Endodermal cell (in vitro differentiated cells): ENCODE data around the gene CELA3A. TPM values are rescaled to one million over a fixed set of nuclear protein-coding genes. Genes with fewer than 3 reads are reported as not detected.
"Not testable (repeated sequence)": the region's sequence is repeated elsewhere in the genome, so short reads cannot be mapped to it uniquely, and the experiment has no call there.

Source experiments
- DNase-seq: peaks from one replicate; pipeline ENCODE4 v3.0.0-alpha.2; 2017
- H3K27ac ChIP-seq: 2 replicates; pipeline ENCODE4 v1.5.1; 2013; ENCODE audit warnings: mild to moderate bottlenecking, low read depth, low read length, moderate library complexity
- H3K27me3 ChIP-seq: 2 replicates; pipeline ENCODE4 v1.6.1; 2013; ENCODE audit warnings: mild to moderate bottlenecking, low read length, moderate library complexity; ENCODE audit not compliant: insufficient read depth, control insufficient read depth, poor library complexity, severe bottlenecking
- H3K36me3 ChIP-seq: 2 replicates; pipeline ENCODE4 v1.7.0; 2013; ENCODE audit warnings: mild to moderate bottlenecking, low read length, moderate library complexity; ENCODE audit not compliant: control insufficient read depth, insufficient read depth
- H3K4me1 ChIP-seq: one replicate; pipeline ENCODE4 v1.7.0; 2013; ENCODE audit warnings: low read length; ENCODE audit not compliant: control insufficient read depth, insufficient read depth
- H3K4me3 ChIP-seq: 2 replicates; pipeline ENCODE4 v1.5.1; 2013; ENCODE audit warnings: mild to moderate bottlenecking, low read length, moderate library complexity
- H3K9ac ChIP-seq: 2 replicates; pipeline ENCODE4 v1.6.1; 2013; ENCODE audit warnings: mild to moderate bottlenecking, low read length, moderate library complexity; ENCODE audit not compliant: poor library complexity, severe bottlenecking; ENCODE audit errors: extremely low read depth
- H3K9me3 ChIP-seq: 2 replicates; pipeline ENCODE4 v1.6.1; 2013; ENCODE audit warnings: mild to moderate bottlenecking, low read length, moderate library complexity; ENCODE audit not compliant: control insufficient read depth
- H3K27ac Mint-ChIP-seq: 2 replicates; pipeline ENCODE4 v1.8.0; 2020; ENCODE audit warnings: mixed read lengths
- H3K27me3 Mint-ChIP-seq: 2 replicates; pipeline ENCODE4 v1.8.0; 2021; ENCODE audit warnings: mild to moderate bottlenecking, mixed read lengths; ENCODE audit not compliant: insufficient read depth
- H3K36me3 Mint-ChIP-seq: 2 replicates; pipeline ENCODE4 v1.8.0; 2020; ENCODE audit warnings: low read depth, mixed read lengths
- H3K4me1 Mint-ChIP-seq: 2 replicates; pipeline ENCODE4 v1.8.0; 2020; ENCODE audit warnings: mixed read lengths
- H3K4me3 Mint-ChIP-seq: 2 replicates; pipeline ENCODE4 v1.8.0; 2020; ENCODE audit warnings: mild to moderate bottlenecking, moderate library complexity, mixed read lengths
- H3K9me3 Mint-ChIP-seq: 2 replicates; pipeline ENCODE4 v1.8.0; 2020; ENCODE audit warnings: mild to moderate bottlenecking, mixed read lengths
- WGBS, 2 experiments: methylation state at CpG; one replicate each; pipeline versions ENCODE4 v1.1.5 to v1.1.7; 2013; ENCODE audit warnings: missing lambda C conversion rate in 2 of 2, mixed read lengths in 1 of 2; ENCODE audit not compliant: insufficient coverage in 1 of 2, insufficient read length in 1 of 2; 5-methylcytosine and 5-hydroxymethylcytosine counted together
- total RNA-seq, 2 donors: library from RNA; stranded (reverse); fragmentation: NEBNext Ultra II Directional in 1 of 2; extraction: Animal tissue kit (Norgen Biotek cat#: 25700) in 1 of 2; gene quantifications; 2 replicates in 1 of 2; 3 replicates in 1 of 2; pipeline ENCODE4 v1.2.1, GENCODE V29; 2021

The CELA3A gene
- total RNA-seq, 2 donors from 2014 or later = not detected

DNA sequence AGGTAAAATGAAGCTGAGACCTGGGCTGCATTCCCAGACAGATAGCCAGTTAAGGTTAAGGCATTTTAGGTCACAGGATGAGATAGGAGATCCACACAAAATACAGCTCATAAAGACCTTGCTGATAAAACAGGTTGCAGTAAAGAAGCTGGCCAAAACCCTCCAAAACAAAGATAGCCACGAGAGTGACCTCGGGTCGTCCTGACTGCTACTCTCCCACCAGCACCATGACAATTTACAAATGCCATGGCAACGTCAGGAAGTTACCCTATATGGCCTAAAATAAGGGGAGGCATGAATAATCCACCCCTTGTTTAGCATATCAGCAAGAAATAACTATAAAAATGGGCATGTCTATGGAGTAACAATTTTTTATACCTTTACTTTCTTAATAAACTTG is 30.9 kb upstream of the CELA3A start:
- H3K27me3 ChIP-seq, H3K27ac ChIP-seq, H3K27ac Mint-ChIP-seq, H3K9me3 Mint-ChIP-seq, DNase-seq, H3K36me3 ChIP-seq, H3K4me3 ChIP-seq, H3K4me3 Mint-ChIP-seq, H3K9me3 ChIP-seq, H3K9ac ChIP-seq, H3K36me3 Mint-ChIP-seq, H3K27me3 Mint-ChIP-seq, H3K4me1 ChIP-seq: not testable (repeated sequence)
- WGBS, 2 experiments = 61 to 65% methylated on average over 3 to 4 of the region's 4 CpGs
- peaks cover 29% of the 10 kb centered on the region for H3K4me1 Mint-ChIP-seq

DNA sequence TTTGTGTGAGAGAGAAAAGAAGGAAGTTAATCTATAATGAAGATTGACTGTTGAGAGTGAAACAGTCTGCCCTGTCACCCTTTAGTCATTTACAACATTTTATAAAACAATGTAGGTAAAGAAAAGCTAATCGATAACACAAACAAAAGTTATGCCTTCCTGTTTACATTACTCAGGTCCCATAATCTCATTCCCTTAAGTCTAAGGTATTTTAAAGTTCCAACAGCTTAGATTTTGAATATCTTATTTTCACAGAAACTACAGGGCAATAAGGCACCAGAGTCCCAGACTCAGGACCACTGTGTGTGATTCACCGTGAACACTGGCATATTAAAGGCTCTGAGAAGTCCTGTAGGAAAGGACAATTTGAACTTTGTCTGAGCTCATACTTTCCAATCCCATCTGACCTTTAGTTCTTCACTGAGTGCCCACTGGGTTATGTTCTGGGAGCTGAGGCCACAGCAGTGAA is 28.4 kb upstream of the CELA3A start:
- not testable (repeated sequence) for H3K27me3 Mint-ChIP-seq, H3K4me1 ChIP-seq, H3K27ac ChIP-seq, H3K4me3 ChIP-seq, H3K4me3 Mint-ChIP-seq, DNase-seq, H3K9me3 Mint-ChIP-seq, H3K36me3 ChIP-seq, H3K9me3 ChIP-seq, H3K36me3 Mint-ChIP-seq, H3K27me3 ChIP-seq
- peak overlapping the region; percentile 30 for H3K9ac ChIP-seq
- Mint-ChIP-seq H3K27ac (peak overlapping the region; percentile 81), H3K4me1 (peaks cover 32% of the 10 kb centered on the region)
- 78 to 91% methylated on average over 1 of the region's 2 CpGs for WGBS, 2 experiments

DNA sequence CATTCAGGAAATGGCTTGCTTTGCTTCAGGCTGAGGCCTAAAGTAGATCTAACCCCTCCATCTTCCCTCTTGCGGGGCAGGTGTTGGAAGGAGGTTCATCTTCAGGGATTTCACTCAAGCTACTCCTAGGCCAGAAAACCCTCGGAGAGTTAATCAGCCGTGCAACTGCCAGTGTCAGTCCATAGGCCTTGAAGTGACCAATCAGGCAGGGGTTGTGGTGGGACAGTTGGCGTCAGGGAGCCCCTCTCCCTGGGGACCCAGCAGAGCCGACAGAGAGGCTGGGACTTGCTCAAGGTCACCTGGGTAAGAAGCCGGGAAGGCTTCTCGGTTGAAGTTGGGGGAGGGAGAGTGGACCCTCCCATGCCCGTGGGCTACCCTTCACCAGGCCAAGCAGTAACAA is 27.5 kb upstream of the CELA3A start:
- not testable (repeated sequence) for H3K36me3 Mint-ChIP-seq, H3K27me3 Mint-ChIP-seq, H3K9me3 Mint-ChIP-seq, H3K4me1 ChIP-seq, H3K27ac ChIP-seq, H3K36me3 ChIP-seq, H3K4me3 Mint-ChIP-seq, H3K4me3 ChIP-seq, H3K9ac ChIP-seq, H3K27me3 ChIP-seq, H3K9me3 ChIP-seq
- 93 to 100% methylated on average over 1 to 5 of the region's 8 CpGs for WGBS, 2 experiments
- peak overlapping the region; percentile 81 for H3K27ac Mint-ChIP-seq
- peak; percentile 35 for DNase-seq
- peaks cover 27% of the 10 kb centered on the region for H3K4me1 Mint-ChIP-seq

DNA sequence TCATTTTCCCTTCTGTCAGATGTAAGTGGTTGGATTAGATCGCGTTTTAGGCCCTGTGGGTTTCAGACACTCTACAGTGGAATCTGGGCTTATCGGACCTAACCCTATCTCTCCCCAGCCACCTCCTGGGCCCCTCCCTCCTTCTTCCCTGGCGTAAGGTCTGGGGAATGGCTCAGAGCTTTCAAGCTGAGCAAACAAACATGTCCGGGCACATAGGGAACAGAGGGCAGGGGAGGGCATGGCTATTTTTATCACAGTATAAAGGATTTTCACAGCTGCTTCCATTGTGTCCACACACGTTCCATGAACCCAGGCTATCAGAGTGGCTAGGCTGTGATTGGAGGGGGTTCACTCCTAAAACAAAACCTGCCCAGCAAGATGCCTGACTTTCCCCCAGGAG is 26.8 kb upstream of the CELA3A start:
- DNase-seq = peak; percentile 74
- WGBS, 2 experiments = 60 to 76% methylated on average over 1 to 6 of the region's 6 CpGs
- not testable (repeated sequence) for H3K4me3 Mint-ChIP-seq, H3K27me3 ChIP-seq, H3K4me1 ChIP-seq, H3K4me3 ChIP-seq, H3K9me3 Mint-ChIP-seq, H3K27ac ChIP-seq, H3K9ac ChIP-seq, H3K36me3 ChIP-seq, H3K36me3 Mint-ChIP-seq, H3K27me3 Mint-ChIP-seq, H3K9me3 ChIP-seq
- Mint-ChIP-seq H3K4me1 (peaks cover 27% of the 10 kb centered on the region), H3K27ac (peak overlapping the region; percentile 75)

DNA sequence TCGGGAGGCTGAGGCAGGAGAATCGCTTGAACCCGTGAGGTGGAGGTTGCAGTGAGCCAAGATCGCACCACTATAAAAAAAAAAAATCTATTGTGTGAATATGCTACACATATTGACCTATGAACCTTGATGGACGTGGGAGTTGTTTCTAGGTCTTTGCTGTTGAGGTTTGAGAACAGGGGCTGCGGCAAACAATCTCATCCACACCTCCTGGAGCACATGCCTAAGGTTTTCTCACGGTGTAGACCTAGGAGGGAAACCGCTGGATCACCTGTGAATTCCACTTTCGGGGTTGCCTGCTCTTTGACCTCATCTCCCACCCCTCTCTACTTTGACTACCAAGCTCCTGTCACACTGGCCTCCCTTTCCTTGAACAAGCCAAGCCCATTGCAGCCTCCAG is 26.2 kb upstream of the CELA3A start:
- not testable (repeated sequence) for H3K27me3 ChIP-seq, H3K27ac ChIP-seq, H3K27me3 Mint-ChIP-seq, H3K9me3 Mint-ChIP-seq, H3K4me3 ChIP-seq, H3K36me3 Mint-ChIP-seq, H3K9ac ChIP-seq, H3K4me3 Mint-ChIP-seq, H3K4me1 ChIP-seq, H3K36me3 ChIP-seq, H3K9me3 ChIP-seq
- Mint-ChIP-seq H3K4me1 (peaks cover 29% of the 10 kb centered on the region), H3K27ac (peak overlapping the region; percentile 48)
- 90 to 94% methylated on average over 2 to 7 of the region's 9 CpGs for WGBS, 2 experiments
- DNase-seq = peak; percentile 48

DNA sequence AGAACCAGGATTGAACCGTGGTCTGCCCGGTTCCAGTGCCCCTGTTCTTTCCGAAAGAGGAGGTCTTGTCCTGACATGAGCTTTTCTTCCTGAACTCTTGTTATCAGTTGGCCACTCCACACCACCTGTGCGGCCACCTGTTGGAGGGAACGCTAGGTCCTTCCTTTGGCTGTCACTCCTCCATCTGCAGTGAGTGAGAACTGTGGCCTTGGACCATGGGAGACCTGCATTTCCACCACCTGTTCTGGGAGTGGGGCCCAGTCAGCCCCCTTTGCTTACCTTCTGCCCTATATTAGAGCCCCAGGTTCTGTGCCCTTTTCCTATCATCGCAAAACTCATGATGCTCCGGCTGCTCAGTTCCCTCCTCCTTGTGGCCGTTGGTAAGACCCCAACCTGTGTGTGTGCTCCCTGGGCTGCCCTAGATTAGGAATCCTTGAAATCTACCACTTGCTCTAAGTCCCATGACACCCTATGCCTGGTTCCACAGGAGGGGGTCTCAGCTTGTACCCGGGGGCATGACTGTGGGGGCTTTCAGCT is 24.7 kb upstream of the CELA3A start, which contains the start of gene CELA3B:
TSS of gene CELA3B (plus strand) at position 320 of the 537 bp plus-strand sequence. CDS start at position 338, 18 bp downstream.
- H3K27ac ChIP-seq, H3K4me3 Mint-ChIP-seq, H3K27me3 ChIP-seq, H3K9me3 ChIP-seq, H3K36me3 Mint-ChIP-seq, H3K9ac ChIP-seq, H3K4me3 ChIP-seq, H3K27me3 Mint-ChIP-seq, H3K36me3 ChIP-seq, H3K9me3 Mint-ChIP-seq, H3K4me1 ChIP-seq: not testable (repeated sequence)
- DNase-seq = peak; percentile 36
- 93 to 96% methylated on average over 5 to 9 of the region's 9 CpGs for WGBS, 2 experiments
- Mint-ChIP-seq H3K4me1 (peaks cover 25% of the 10 kb centered on the region), H3K27ac (peak within 1 kb of the TSS; percentile 39)

DNA sequence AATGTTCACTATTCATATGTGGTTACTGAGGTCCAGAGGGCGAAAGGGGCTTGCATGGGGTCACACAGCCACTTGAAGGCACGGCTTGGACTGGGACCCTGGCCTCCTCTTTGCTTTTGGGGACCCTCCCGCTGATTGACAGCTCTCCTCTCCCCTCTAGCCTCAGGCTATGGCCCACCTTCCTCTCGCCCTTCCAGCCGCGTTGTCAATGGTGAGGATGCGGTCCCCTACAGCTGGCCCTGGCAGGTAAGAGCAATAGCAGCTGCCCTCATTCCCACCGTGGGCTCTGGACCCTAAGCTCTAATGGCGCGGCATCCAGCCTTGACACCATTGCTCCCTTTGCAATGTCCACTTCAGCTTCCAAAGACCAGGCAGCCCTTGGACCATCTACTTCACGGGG is 23.2 kb upstream of the CELA3A start:
- not testable (repeated sequence) for H3K27ac Mint-ChIP-seq

More for the DNA sequence above, 23.2 kb upstream of the CELA3A start:
- not testable (repeated sequence) for H3K4me1 ChIP-seq, H3K9me3 ChIP-seq, H3K27me3 ChIP-seq, H3K9ac ChIP-seq, H3K4me3 ChIP-seq, H3K4me3 Mint-ChIP-seq, H3K27ac ChIP-seq, H3K27me3 Mint-ChIP-seq, H3K36me3 ChIP-seq, H3K36me3 Mint-ChIP-seq, H3K9me3 Mint-ChIP-seq
- peak; percentile 32 for DNase-seq
- 90 to 95% methylated on average over 11 of the region's 11 CpGs for WGBS, 2 experiments
- peaks cover 18% of the 10 kb centered on the region for H3K4me1 Mint-ChIP-seq
